GM15510 (cell line): ENCODE results near the gene CERK.

ENCODE experiments used
- POLR2A ChIP-seq: IDR thresholded peaks from 3 replicates; pipeline ENCODE4 v1.6.1; 2011; ENCODE audit warnings: borderline replicate concordance; ENCODE audit not compliant: insufficient read length; ENCODE audit errors: extremely low read depth

Gene CERK

DNA sequence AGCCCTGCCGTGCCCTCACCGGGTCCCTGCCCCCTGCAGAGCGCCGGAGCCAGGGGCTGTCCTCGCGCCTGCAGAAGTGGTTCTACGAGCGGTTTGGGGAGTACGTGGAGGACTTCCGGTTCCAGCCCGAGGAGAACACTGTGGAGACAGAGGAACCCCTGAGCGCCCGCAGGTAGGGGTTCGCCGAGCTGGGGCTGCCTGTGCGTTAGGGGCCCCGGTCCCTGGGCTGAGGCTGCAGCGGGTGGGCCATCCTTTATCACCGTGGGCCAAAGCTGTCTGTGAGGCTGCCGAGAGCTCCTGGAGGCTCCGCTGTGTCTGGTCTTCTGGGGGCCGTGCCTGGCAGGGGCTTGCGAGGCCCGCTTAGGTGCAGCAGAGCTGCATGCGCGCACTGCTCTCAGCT, 75.1 kb downstream of the CERK start:
- TF ChIP-seq POLR2A, result no peak

DNA sequence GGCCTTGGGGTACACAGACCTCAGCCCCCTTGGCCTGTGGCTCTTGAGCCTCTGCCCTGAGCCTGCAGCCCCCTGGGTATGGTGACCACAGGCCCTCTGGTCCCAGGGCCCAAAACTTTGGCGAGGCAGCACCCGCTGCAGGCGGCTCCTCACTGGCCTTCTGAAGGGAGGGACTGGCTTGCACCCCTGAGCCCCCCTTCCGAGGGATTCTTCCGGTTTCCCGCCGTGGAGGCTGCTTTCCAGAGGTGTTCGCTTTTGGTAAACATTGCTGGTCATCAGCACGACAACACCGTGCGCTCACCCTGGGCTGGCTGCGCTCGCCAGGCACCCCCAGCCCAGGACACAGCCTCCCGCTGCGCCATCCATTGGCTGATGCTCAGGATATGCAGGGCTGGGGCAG, 75.8 kb downstream of the CERK start:
- TF ChIP-seq POLR2A, result no peak

DNA sequence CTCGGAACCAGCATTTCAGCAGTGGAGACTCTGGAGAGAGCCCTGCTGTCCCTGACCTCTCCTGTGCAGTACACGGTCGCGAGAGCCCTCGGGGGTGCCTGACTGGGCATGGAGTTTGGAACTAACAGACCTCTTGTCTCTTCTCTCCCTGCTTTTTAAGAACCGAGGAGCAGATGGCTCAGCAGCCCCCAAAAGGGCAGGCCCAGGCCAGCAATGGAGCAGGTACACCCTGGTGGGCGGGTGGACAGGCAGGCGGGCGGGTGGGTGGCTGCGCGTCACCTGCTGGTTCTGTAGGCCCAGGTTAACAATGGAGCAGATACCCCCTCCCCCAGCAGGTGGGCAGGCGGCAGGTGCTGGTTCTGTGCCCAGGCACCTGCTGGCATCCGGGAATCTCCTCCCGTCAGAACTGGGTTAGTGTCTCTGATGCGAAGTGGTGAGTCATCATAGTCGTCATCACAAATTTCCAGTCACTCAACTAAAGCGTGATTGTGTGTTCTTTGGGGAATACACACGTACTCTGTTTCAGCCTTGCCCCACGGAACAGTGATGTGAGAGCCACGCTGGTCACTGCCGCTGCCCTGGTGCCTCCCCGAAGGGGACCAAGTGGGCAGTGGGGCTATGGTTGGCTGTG, 76.7 kb downstream of the CERK start:
- no peak for TF ChIP-seq POLR2A

DNA sequence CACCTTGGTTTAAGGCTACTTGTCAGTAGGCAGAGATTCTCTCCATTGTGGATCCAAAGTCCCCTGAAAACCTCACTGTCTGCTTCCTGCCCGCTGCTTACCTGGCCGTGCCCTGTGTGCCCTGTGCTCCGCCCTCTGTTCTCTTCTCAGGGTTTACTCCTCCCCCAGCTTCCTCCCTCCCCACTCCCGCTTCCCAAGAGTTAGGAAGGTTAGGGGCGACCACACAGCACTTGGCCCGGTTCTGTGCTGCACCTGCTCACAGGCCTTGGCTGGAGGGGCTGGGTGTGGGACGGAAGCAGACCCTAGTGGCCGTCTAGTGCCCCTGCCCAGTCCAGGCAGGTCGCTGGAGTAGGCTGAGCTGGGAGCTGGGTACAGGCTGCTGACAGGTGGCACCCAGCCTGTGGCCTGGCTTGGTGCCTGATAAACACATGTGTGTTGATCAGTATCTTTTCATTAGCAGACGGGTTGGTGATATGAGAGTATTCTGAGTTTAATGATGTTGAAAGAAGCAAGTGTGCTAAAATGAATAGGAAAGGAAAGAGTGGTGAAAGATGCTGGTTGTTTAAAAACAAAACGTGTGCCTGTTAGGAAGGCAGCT, 77.3 kb downstream of the CERK start:
- TF ChIP-seq POLR2A, result no peak

GRCh38 chr22:46659791-46660186, 78.3 kb downstream of the CERK start:
- TF ChIP-seq POLR2A, result no peak

DNA sequence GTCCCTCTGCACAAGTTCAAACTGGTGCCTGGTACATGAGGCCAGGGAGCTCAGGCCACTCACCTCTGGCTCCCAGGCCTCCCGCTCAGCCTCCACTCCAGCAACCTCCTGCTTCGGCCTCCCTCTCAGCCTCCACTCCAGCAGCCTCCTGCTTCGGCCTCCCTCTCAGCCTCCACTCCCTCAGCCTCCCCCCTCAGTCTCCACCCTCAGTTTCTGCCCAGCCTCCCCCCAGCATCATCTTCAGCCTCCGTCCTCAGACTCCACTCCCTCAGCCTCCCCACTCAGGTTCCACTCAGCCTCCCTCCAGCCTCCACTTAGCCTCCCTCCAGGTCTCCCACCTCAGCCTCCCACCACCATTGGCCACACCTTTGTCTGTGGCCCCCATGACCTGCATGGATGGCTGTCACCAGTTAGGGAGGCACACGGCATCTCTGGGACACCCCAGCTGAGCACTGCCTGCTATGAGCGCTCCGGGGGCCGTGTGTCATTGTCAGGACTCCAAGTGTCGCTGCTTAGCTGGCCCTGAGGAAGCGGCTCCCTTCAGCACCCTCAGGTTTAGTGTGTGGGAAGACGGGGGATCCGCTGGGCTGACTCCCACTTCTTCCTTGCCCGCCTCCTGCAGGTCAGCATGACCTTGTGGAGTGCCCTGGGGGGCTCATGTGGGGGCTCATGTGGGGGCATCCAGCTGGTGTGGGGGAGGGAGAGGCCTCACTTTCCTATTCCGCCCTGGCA, 78.8 kb downstream of the CERK start:
- TF ChIP-seq POLR2A, result no peak

- TF ChIP-seq POLR2A, result no peak
These were observed 79.8 kb downstream of the CERK start for GRCh38 chr22:46657996-46658947.

- no peak for TF ChIP-seq POLR2A
These were observed 80.4 kb downstream of the CERK start for GRCh38 chr22:46657655-46657953.

GRCh38 chr22:46656856-46657654, 81.0 kb downstream of the CERK start:
- no peak for TF ChIP-seq POLR2A

DNA sequence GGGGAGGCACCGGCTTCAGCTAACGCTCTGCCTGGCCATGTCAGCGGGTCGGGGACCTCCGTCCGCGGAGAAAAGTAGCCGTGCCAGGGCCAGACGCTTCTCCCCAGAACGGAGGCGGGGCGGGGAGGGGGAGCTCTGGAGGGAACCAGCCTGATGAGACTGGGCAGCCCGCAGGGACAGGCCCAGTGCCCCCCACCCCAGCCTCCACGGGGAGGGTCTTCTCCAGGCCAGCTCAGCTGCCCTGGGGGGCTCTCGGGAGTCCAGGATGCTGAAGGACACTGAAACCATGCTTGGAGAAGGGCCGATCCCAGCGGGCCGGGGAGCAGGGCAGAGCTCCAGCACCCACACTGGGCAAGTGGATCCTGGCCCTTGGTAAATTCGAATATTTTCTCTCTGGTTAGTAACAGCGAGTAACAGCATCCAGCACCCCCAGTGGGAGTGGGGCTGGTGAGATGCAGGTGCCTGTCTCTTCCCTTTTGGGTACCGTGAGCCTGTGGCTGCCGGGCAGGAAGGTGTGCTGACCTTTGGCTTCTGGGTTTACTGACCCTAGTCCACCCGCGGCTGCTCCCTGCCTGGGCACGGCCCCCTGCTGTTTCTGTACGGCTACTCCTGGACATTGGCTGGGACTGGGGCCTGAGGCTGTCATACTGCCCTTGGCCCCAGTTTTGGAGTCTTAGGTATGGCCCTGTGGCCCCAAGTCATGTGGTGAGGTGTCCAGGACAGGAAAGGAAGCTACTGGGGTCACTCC, 82.0 kb downstream of the CERK start:
- TF ChIP-seq POLR2A, result no peak

DNA sequence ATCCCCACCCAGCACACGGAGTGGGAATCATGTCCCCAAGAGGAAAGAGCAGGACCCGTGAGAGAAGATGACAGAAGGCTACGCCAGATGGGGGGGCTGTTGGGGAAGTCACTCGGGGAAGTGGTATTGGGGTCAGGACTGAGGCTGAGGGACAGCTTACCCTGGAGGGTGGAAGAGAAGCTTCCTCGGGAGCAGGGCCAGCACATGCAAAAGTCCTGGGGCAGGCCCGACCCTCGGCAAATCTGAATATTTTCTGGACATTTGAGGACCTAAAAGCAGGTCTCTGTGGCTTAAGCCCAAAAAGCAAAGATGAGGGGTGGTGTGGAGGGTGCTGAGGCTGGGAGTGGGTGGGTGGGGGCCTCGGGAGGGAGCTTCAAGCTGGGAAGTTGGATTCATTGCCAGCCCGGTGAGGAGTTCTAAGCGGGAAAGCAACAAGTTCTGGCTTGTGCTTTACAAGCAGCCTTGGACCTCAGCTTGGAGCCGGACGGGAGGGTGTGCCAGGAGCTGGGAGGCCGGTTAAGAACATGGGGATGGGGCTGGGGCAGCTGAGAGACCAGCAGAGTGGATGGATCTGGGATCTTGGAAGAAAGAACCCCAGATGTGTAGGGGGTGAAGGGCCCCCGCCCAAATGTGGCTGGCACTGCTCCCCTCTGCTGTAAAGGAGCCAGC, 83.0 kb downstream of the CERK start:
- no peak for TF ChIP-seq POLR2A

GRCh38 chr22:46654426-46654825, 83.6 kb downstream of the CERK start:
- no peak for TF ChIP-seq POLR2A

GRCh38 chr22:46653596-46653995, 84.5 kb downstream of the CERK start:
- TF ChIP-seq POLR2A, result no peak
